CD14-positive monocyte (primary cell): ENCODE data around the gene PLCH2. TPM values are rescaled to one million over a fixed set of nuclear protein-coding genes. Genes with fewer than 3 reads are reported as not detected.

Source experiments
- DNase-seq, 3 donors: peaks; one replicate each; pipeline ENCODE4 v3.0.0-alpha.2; 2011 to 2022
- H2AFZ ChIP-seq: 2 replicates; pipeline ENCODE4 v1.6.0; 2012; ENCODE audit warnings: mild to moderate bottlenecking, low read depth, low read length, inconsistent platforms; ENCODE audit not compliant: insufficient read depth, poor library complexity, severe bottlenecking
- H3K27ac ChIP-seq, 2 donors: 1 replicate in 1 of 2; 2 replicates in 1 of 2; pipeline ENCODE4 v1.5.1; 2012 to 2013; ENCODE audit warnings: low read length in 2 of 2, control low read depth in 1 of 2, inconsistent platforms in 1 of 2, low read depth in 1 of 2, mild to moderate bottlenecking in 1 of 2
- H3K27me3 ChIP-seq, 2 donors: one replicate each; pipeline versions ENCODE4 v1.6.0 to v1.6.1; 2011 to 2013; ENCODE audit warnings: low read length in 2 of 2; ENCODE audit not compliant: control insufficient read depth in 2 of 2, insufficient read depth in 2 of 2
- H3K36me3 ChIP-seq, 2 donors: replicated peaks in 1 of 2; 1 replicate in 1 of 2; 2 replicates in 1 of 2; pipeline versions ENCODE4 v1.5.1 to v1.6.1; 2012 to 2013; ENCODE audit warnings: low read length in 2 of 2, control low read depth in 1 of 2, inconsistent platforms in 1 of 2, mild to moderate bottlenecking in 1 of 2; ENCODE audit not compliant: insufficient read depth in 2 of 2, control insufficient read depth in 1 of 2
- H3K4me1 ChIP-seq, 2 donors: 1 replicate in 1 of 2; 2 replicates in 1 of 2; pipeline versions ENCODE4 v1.5.1 to v1.6.1; 2012 to 2013; ENCODE audit warnings: low read length in 2 of 2, control low read depth in 1 of 2, inconsistent platforms in 1 of 2, mild to moderate bottlenecking in 1 of 2, moderate library complexity in 1 of 2; ENCODE audit not compliant: insufficient read depth in 2 of 2, control insufficient read depth in 1 of 2
- H3K4me2 ChIP-seq: replicated peaks from 2 replicates; pipeline ENCODE3; 2012; ENCODE audit warnings: low read length, moderate library complexity, mild to moderate bottlenecking; ENCODE audit not compliant: poor library complexity, severe bottlenecking; ENCODE audit errors: extremely low read depth
- H3K4me3 ChIP-seq, 3 experiments: fragments of 200-600 bp in 1 of 3; sonication (generic) in 1 of 3; replicated peaks in 1 of 3; 1 replicate in 2 of 3; 2 replicates in 1 of 3; pipeline ENCODE4 v1.5.1; 2011 to 2013; ENCODE audit warnings: low read length in 3 of 3, mild to moderate bottlenecking in 3 of 3, control low read depth in 2 of 3, low read depth in 2 of 3, inconsistent platforms in 1 of 3, moderate library complexity in 1 of 3
- H3K79me2 ChIP-seq: 2 replicates; pipeline ENCODE4 v1.6.0; 2012; ENCODE audit warnings: mild to moderate bottlenecking, control low read depth, inconsistent platforms, low read length, moderate library complexity; ENCODE audit not compliant: insufficient read depth
- H3K9ac ChIP-seq: 2 replicates; pipeline ENCODE4 v1.6.0; 2017; ENCODE audit warnings: low read length, mild to moderate bottlenecking; ENCODE audit not compliant: insufficient read depth, poor library complexity, severe bottlenecking
- H3K9me3 ChIP-seq, 2 donors: replicated peaks in 1 of 2; 1 replicate in 1 of 2; 2 replicates in 1 of 2; pipeline versions ENCODE4 v1.5.1 to v1.6.1; 2012 to 2013; ENCODE audit warnings: low read length in 2 of 2, control low read depth in 1 of 2; ENCODE audit not compliant: control insufficient read depth in 1 of 2, insufficient read depth in 1 of 2
- H4K20me1 ChIP-seq: 2 replicates; pipeline ENCODE4 v1.6.0; 2012; ENCODE audit warnings: mild to moderate bottlenecking, low read length, control low read depth, moderate library complexity; ENCODE audit not compliant: insufficient read depth
- H3K27ac Mint-ChIP-seq, 7 donors: one replicate each; pipeline ENCODE4 v1.8.0; 2020; ENCODE audit warnings: mild to moderate bottlenecking in 7 of 7, mixed read lengths in 7 of 7, moderate library complexity in 6 of 7, inconsistent platforms in 2 of 7
- H3K27me3 Mint-ChIP-seq, 3 donors: one replicate each; pipeline ENCODE4 v1.8.0; 2021 to 2022; ENCODE audit warnings: low read depth in 3 of 3, mild to moderate bottlenecking in 3 of 3, mixed read lengths in 3 of 3, moderate library complexity in 3 of 3, inconsistent platforms in 1 of 3
- H3K36me3 Mint-ChIP-seq, 2 donors: one replicate each; pipeline ENCODE4 v1.8.0; 2020; ENCODE audit warnings: mixed read lengths in 2 of 2, inconsistent platforms in 1 of 2, mild to moderate bottlenecking in 1 of 2
- H3K4me1 Mint-ChIP-seq: one replicate; pipeline ENCODE4 v1.8.0; 2020; ENCODE audit warnings: mild to moderate bottlenecking, mixed read lengths
- H3K4me3 Mint-ChIP-seq, 2 donors: one replicate each; pipeline ENCODE4 v1.8.0; 2020; ENCODE audit warnings: mild to moderate bottlenecking in 2 of 2, mixed read lengths in 2 of 2, moderate library complexity in 1 of 2
- H3K9me3 Mint-ChIP-seq, 7 donors: one replicate each; pipeline ENCODE4 v1.8.0; 2020 to 2022; ENCODE audit warnings: mixed read lengths in 7 of 7, mild to moderate bottlenecking in 6 of 7, moderate library complexity in 6 of 7, inconsistent platforms in 2 of 7
- WGBS: methylation state at CpG from one replicate; pipeline ENCODE4 v1.1.5; 2013; ENCODE audit warnings: missing lambda C conversion rate; ENCODE audit not compliant: insufficient coverage; 5-methylcytosine and 5-hydroxymethylcytosine counted together
- intact Hi-C, 2 donors: fragments of 100-400 bp; cut with micrococcal nuclease; formaldehyde crosslinking; loops; one replicate each; pipeline versions ENCODE4 v1.15.0 to v1.15.1; 2023
- polyA plus RNA-seq, 3 donors: library from polyadenylated mRNA; depleted of rRNA in 1 of 3; unstranded in 2 of 3; stranded (reverse) in 1 of 3; fragments of 300-500 nt in 2 of 3; fragments of >200 nt in 1 of 3; fragmentation: Illumina TruSeq in 2 of 3; gene quantifications; 1 replicate in 2 of 3; 2 replicates in 1 of 3; pipeline ENCODE4 v1.2.3, GENCODE V29; 2012 to 2021
- TF ChIP-seq, protein P1 (sequence below): fragments of 200-600 bp; IDR thresholded peaks from one replicate; pipeline ENCODE4 v1.8.0; 2022; ENCODE audit warnings: antibody characterized with exemption, mild to moderate bottlenecking

The PLCH2 gene
- polyA plus RNA-seq, 3 donors = 1.2 TPM; not detected in 2

DNA sequence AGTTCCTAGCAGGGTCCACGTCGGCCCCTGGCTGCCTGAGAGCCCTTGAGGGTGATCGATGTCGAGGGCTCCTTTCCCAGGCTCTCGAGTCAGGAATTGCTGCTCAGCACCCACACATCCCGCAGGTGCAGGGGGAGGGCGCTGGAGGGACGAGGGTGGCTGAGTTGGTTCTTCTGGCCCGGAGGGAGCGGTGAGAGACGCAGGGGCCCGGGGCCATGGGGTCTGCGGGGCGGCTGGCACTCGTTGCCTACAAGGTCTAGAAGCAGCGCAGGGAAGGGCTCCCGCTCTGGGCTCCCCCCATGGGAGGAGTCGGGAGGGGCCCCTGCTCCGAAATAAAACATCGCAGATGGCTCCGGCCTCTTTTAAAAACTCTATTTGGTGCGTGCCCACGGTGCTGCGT is 32.1 kb downstream of the PLCH2 start:
- intact Hi-C loops = no loop called here
- Histone ChIP-seq H4K20me1 (peaks cover 57% of the 10 kb centered on the region), H3K9ac (no peak overlapping the region)

DNA sequence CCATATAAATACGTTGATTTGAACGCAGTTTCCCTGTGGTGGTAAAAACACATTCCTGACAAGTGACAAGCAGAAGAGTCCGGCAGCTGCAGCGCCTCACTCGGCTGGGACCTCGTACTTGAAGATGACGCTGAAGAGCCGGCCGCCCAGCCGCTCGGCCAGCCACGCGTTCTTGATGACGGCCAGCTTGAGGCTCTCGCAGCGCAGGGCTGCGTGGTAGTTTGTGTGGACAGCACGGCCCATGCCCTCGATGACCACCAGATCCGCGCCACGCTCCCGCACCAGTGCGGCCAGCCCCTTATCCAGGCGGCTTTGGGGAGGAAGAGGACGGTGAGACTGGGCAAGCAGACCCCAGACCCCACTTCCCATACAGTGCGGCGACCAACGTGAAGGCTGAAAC is 32.7 kb downstream of the PLCH2 start:
- no peak overlapping the region for H2AFZ ChIP-seq
- peaks cover 66% of the 10 kb centered on the region in 2 donors for H3K36me3 ChIP-seq
- Mint-ChIP-seq H3K4me1 (no peaks in the 10 kb centered on the region), H3K27ac (no peak overlapping the region), H3K4me3 (no peak overlapping the region), H3K27me3 (peaks cover 0 to 2% (median 0%) of the 10 kb centered on the region in 3 donors), H3K9me3 (no peaks in the 10 kb centered on the region), H3K36me3 (peaks cover 43 to 58% of the 10 kb centered on the region in 2 donors)
- H3K9ac ChIP-seq = no peak overlapping the region
- no peaks in the 10 kb centered on the region for H3K4me1 ChIP-seq
- WGBS = 97% methylated on average over 16 of the region's 29 CpGs
- no peak overlapping the region for H3K27ac ChIP-seq
- intact Hi-C loops = no loop called here
- H3K79me2 ChIP-seq = no peaks in the 10 kb centered on the region
- H3K27me3 ChIP-seq = no peaks in the 10 kb centered on the region
- no peak overlapping the region for H3K4me2 ChIP-seq
- TF ChIP-seq, protein P1, sequence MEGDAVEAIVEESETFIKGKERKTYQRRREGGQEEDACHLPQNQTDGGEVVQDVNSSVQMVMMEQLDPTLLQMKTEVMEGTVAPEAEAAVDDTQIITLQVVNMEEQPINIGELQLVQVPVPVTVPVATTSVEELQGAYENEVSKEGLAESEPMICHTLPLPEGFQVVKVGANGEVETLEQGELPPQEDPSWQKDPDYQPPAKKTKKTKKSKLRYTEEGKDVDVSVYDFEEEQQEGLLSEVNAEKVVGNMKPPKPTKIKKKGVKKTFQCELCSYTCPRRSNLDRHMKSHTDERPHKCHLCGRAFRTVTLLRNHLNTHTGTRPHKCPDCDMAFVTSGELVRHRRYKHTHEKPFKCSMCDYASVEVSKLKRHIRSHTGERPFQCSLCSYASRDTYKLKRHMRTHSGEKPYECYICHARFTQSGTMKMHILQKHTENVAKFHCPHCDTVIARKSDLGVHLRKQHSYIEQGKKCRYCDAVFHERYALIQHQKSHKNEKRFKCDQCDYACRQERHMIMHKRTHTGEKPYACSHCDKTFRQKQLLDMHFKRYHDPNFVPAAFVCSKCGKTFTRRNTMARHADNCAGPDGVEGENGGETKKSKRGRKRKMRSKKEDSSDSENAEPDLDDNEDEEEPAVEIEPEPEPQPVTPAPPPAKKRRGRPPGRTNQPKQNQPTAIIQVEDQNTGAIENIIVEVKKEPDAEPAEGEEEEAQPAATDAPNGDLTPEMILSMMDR = no peak
- no peak overlapping the region for H3K4me3 ChIP-seq
- peaks cover 63% of the 10 kb centered on the region for H4K20me1 ChIP-seq
- H3K9me3 ChIP-seq = no peaks in the 10 kb centered on the region
- DNase-seq = no peak

More for the DNA sequence above, 32.1 kb downstream of the PLCH2 start:
- DNase-seq = no peak
- TF ChIP-seq, protein P1 = no peak
- H3K4me3 Mint-ChIP-seq = no peak overlapping the region
- H3K36me3 Mint-ChIP-seq = peaks cover 38 to 52% of the 10 kb centered on the region in 2 donors
- peaks cover 0 to 4% (median 0%) of the 10 kb centered on the region in 3 donors for H3K27me3 Mint-ChIP-seq
- Histone ChIP-seq H3K4me3 (no peak overlapping the region), H3K4me1 (no peaks in the 10 kb centered on the region), H2AFZ (no peak overlapping the region), H3K27ac (no peak overlapping the region), H3K9me3 (no peaks in the 10 kb centered on the region), H3K27me3 (no peaks in the 10 kb centered on the region), H3K36me3 (peaks cover 60% of the 10 kb centered on the region in 2 donors), H3K4me2 (no peak overlapping the region), H3K79me2 (no peaks in the 10 kb centered on the region)
- no peaks in the 10 kb centered on the region for H3K4me1 Mint-ChIP-seq
- H3K9me3 Mint-ChIP-seq = no peaks in the 10 kb centered on the region
- no peak overlapping the region for H3K27ac Mint-ChIP-seq
- WGBS = 89% methylated on average over 15 of the region's 24 CpGs
